HG03045 (cell line): ENCODE measurements around the gene PTPDC1.

Experiments
- ATAC-seq: cut with Tn5 transposase; IDR thresholded peaks from one replicate; pipeline ENCODE4 v1.9.1; 2021; ENCODE audit warnings: mild to moderate bottlenecking, moderate library complexity; ENCODE audit not compliant: unreplicated experiment

Gene PTPDC1

GRCh38 chr9:94084314-94084713 is at the start of gene PTPDC1:
PTPDC1 (plus strand) TSS chr9:94084464; CDS start chr9:94084531, 67 bp downstream.
- ATAC-seq = no peak

- no peak for ATAC-seq
Observed at GRCh38 chr9:94034511-94034910, 49.8 kb upstream of the PTPDC1 start.

- no peak for ATAC-seq
Observed at GRCh38 chr9:94039786-94040185, 44.5 kb upstream of the PTPDC1 start.

GRCh38 chr9:94042516-94043360 is 41.5 kb upstream of the PTPDC1 start:
- ATAC-seq = no peak

GRCh38 chr9:94054716-94055115 is 29.5 kb upstream of the PTPDC1 start:
- no peak for ATAC-seq

- ATAC-seq = no peak
Observed at GRCh38 chr9:94056442-94056974, 27.8 kb upstream of the PTPDC1 start.

- ATAC-seq = no peak
Observed at GRCh38 chr9:94057918-94058317, 26.3 kb upstream of the PTPDC1 start.

- no peak for ATAC-seq
Observed at GRCh38 chr9:94061864-94062263, 22.4 kb upstream of the PTPDC1 start.

GRCh38 chr9:94065535-94065961 is 18.7 kb upstream of the PTPDC1 start:
- ATAC-seq = no peak

GRCh38 chr9:94068257-94068656 is 16.0 kb upstream of the PTPDC1 start:
- no peak for ATAC-seq

- no peak for ATAC-seq
Observed at GRCh38 chr9:94076557-94076956, 7.7 kb upstream of the PTPDC1 start.

- ATAC-seq = no peak
Observed at GRCh38 chr9:94078086-94078485, 6.2 kb upstream of the PTPDC1 start.

- ATAC-seq = no peak
Observed at GRCh38 chr9:94079236-94079635, 5.0 kb upstream of the PTPDC1 start.

GRCh38 chr9:94080249-94080648 is 4.0 kb upstream of the PTPDC1 start:
- no peak for ATAC-seq

GRCh38 chr9:94081435-94081834 is 2.8 kb upstream of the PTPDC1 start:
- no peak for ATAC-seq

- ATAC-seq = no peak
Observed at GRCh38 chr9:94081864-94082463, 2.3 kb upstream of the PTPDC1 start.

GRCh38 chr9:94082553-94082952 is 1.7 kb upstream of the PTPDC1 start:
- no peak for ATAC-seq

- no peak for ATAC-seq
Observed at GRCh38 chr9:94082956-94083355, 1.3 kb upstream of the PTPDC1 start.

GRCh38 chr9:94083384-94083783 is 880 bp upstream of the PTPDC1 start:
- ATAC-seq = no peak

GRCh38 chr9:94085062-94085639 is 887 bp downstream of the PTPDC1 start:
- ATAC-seq = no peak

- ATAC-seq = no peak
Observed at GRCh38 chr9:94086486-94087345, 2.5 kb downstream of the PTPDC1 start.
